IPS-NIHi7 (cell line): Measurements from ENCODE around the gene KIDINS220.
"Not testable (repeated sequence)": the region's sequence is repeated elsewhere in the genome, so short reads cannot be mapped to it uniquely, and the experiment has no call there.

ENCODE experiments used
- DNase-seq: peaks from one replicate; pipeline ENCODE4 v3.0.0; 2012; ENCODE audit warnings: mixed read lengths; ENCODE audit errors: extremely low spot score

Gene KIDINS220

DNA sequence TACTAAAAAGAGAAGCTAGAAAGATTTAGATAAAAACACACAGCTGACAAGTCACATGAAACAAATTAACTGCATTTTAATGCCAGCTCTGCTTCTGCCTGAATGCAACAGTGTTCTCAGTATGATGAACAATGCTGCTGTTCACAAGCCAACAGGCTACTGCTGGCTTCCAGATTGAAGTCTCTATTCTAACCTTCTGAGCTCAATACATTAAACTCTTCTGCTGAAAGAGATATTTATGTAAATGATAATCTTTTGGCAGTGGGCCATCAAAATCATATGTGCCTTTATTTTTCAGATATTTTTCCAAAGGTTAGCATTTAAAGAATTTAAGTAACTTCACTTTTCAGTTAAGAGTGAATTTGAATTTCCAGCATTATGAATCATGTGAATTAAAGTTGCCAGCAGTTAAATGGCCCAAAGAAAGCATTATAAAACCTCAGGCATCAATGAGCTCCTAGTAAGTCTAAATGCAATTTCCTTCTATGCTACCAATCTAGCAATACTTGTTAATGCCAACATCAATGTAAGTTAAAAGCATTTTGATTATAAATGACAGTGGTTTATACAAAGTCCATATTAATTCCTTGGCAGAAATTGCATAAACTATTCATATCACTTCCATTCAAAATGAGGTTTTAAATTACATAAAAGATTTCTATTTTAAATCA lies 83.2 kb downstream of the KIDINS220 start:
- no peak for DNase-seq

- no peak for DNase-seq
Measured at GRCh38 chr2:8753609-8754008, 83.8 kb downstream of the KIDINS220 start.

DNA sequence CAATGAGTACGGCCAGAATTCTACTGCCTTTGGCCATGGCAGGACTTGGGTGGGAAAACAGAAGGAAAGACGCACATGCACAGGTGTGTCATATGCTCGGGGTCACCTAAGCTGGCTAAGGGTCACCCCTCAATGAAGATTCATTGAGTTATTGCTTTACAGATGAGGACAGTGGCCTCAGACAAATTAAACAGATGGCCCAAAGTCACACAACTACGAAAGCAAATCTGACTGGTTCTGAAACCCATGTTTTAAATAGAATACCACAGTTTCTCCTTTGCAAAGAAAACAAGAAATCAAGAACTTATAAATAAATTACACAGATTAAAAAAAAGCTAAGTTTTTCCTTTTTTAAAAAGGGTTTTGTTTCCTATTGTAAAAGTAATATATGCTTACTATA lies 85.0 kb downstream of the KIDINS220 start:
- DNase-seq: no peak

DNA sequence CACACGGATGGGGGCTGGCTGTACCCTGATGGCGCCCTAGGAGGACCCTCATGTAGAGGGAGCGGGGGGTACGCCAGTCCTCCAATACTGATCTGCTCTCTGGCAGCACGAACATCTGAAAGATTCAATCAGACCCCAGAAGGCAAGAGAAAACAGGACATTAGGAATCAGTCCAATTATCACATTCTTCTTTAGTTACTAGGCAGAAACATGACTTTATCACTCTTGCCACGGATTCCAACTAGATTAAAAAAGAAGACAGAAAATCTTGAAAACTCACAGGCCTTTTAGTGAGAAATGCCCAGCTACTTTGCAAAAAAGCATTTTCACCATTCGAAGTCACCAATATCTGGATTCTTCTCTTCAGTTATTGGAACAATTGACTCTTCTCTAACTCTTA lies 87.2 kb downstream of the KIDINS220 start:
- DNase-seq: no peak

DNA sequence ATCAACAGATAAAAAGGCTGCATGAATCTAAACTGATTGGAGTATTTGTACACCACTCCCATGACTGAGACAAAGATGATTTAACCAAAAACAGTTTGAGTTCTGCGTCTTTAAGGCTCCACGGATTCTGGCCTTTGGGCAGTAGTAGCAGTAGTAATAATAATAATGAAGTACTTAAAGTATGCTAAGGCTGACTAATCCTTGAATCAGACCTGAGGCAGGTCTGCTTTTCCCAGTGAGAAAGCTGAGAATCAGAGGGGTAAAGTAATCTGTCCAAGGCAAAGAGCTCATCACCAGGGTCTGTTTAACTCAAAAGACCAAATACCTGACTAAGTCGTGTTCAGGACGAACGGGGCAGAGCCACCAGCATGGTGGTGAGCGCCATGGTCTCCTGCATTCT lies 94.2 kb downstream of the KIDINS220 start:
- DNase-seq: no peak

DNA sequence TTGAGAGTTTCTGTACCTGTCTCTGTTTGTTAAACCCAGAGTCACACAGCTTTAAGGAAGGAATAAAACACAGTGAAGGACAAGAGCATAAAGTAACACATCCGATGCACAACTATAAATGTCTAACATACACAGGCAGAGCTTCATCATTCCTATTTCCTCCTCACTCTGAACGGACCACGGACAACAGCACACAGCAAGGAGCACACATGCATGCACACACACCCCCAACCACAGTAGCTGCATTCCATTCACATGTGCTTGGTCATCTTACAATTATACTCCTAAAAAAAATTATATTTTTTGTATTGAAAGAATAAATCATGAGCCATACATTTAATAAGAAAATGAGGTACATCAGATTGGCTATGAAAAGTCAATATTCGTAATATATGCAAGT lies 97.3 kb downstream of the KIDINS220 start:
- no peak for DNase-seq

GRCh38 chr2:8737571-8738175 lies 99.7 kb downstream of the KIDINS220 start:
- DNase-seq: no peak

DNA sequence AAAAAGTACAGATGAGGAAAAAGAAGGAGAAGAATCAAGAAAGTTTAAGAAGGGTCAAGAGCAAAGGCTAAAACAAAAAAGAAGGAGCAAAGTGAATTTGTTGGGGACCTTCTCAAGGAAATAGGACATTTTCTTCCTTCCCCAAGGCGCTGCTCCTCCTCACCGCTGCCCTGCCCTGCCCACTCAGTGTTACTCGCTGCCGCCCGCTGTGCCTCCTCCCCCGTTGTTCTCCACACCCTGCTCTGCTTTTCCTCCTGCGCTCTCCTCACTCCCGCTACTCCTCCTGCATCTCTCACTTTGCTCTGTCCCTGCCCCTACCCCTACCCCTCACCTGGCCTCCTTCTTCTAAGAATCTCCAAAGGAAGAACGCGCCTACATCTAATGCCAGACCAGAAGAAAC lies 104.8 kb downstream of the KIDINS220 start:
- no peak for DNase-seq

DNA sequence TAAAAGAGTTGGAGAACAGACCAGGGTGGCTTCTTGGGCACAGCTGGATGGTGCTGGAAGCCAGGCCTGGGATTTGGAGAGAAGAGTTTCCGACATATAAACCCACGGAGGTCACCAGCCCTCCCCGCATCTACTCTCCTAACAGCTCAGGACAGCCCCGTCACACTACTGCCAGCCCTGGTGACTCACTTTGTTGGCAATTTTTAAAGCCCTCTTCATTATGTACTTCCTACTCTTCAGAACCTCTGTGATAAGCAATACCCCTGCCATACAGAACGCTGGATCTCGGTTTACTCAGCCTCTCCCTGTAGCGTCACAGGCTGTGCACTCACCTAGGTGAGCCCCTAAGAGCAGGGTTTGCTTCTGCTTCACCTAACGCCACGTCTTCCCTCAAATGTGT lies 107.5 kb downstream of the KIDINS220 start:
- DNase-seq: no peak

GRCh38 chr2:8729101-8729500 lies 108.3 kb downstream of the KIDINS220 start:
- not testable (repeated sequence) for DNase-seq

DNA sequence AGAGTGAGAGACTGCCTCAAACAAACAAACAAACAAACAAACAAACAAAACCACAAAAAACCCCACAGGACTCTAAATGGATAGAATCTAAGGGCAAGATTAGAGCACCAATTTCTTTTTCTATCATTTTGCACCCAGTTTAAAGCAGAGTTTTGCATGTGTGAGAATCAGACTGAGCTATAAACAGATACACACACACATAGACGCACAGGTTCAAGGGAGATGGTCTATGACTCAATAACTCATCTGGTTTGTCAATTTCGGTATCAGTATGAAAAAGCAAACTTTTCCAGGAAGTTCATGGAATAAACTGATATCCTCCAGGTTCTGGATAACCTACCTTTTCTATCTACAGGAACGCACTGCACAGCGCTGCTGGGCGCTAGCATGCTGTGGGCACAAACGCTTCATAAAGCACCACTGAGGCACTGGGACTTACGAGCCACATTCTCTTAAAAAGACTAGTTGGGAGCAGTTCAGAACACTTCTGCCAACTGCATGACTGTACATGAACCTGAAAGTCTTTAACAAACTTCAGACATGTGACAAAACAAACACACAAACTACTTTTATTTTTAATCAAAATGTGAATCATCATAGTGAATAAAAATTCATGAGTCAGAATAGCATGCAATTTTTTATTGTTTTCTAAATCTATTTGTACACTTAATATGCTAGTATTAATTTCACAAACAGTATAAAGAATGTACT lies 109.0 kb downstream of the KIDINS220 start:
- no peak for DNase-seq

GRCh38 chr2:8725838-8726237 lies 111.6 kb downstream of the KIDINS220 start:
- DNase-seq: no peak

DNA sequence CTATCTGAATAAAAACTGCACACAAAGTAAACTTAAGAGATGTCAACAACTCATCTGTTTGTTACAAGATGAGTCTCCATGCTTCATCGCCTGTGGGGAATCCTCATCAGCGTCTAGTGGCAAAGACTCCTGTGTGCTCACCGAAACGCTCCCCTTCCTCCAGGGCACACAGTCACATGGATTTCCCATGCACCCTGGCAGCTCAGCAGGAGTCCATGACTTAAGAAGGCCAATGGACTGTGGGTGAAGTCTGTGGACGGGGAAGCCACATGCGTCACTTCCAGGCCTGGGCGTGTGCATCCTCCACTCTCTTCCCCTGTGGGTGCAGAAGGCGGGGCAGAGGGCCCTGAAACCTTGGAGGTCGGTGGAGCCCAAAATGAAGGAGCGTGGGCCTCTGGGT lies 114.4 kb downstream of the KIDINS220 start:
- DNase-seq: no peak

GRCh38 chr2:8721410-8721809 lies 116.0 kb downstream of the KIDINS220 start:
- no peak for DNase-seq

DNA sequence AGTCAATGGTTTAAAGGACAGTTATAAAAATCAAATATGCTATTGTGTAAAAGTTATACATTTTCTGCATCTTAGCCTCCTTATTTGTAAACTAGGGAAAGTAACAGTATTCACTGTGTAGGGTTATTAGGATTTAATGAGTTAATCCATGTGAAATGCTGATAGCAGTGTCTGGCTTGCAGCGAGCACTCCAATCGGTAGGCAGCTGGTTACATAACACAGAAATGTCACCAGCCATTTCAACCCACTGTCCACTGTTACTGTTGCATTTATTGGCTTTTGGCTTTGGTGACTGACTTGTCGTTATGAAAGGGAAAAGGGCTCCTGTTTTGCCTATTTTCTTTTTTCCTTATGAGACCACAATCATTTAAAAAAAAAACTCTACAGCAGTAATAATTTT lies 116.7 kb downstream of the KIDINS220 start:
- DNase-seq: no peak

DNA sequence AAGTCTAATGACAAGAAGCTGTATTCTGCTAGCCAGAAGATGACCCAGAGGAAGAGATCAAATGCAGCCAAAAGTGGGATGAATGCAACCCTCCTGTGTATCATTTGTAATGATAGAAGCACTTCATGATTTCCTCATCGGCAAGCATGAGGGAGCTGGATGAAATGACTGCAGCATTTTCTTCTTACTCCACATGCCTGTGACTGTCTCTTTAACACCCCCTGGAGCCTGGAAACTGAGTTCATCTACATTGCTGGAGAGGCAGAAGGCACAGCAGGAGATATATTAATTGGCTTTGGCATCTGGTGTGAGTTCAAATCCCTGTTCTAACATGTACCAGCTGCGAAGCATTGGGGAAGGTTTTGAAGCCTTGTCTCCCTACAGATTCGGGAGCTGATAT lies 117.9 kb downstream of the KIDINS220 start:
- DNase-seq: no peak

- no peak for DNase-seq
Measured at GRCh38 chr2:8714971-8715370, 122.4 kb downstream of the KIDINS220 start.

- DNase-seq: no peak
Measured at GRCh38 chr2:8714283-8714682, 123.1 kb downstream of the KIDINS220 start.

- DNase-seq: no peak
Measured at GRCh38 chr2:8710951-8711350, 126.5 kb downstream of the KIDINS220 start.

- no peak for DNase-seq
Measured at GRCh38 chr2:8709611-8710010, 127.8 kb downstream of the KIDINS220 start.

DNA sequence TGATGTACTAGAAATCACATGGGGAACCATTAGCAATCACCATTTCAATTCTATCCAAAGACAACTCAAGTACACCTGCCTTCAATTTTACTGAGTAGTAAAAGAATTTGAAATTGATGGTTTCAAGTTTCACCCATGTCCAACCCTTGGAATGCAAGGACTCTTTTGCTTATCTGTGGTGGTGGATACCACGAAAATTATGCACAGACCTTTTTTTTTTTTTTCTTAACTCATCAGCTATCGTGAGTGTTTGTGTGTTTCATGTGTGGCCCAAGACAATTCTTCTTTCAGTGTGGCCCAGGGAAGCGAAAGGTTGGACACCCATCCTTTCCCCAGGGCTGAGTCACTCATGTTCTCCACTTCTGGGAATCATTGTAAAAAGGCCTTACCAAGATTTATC lies 132.5 kb downstream of the KIDINS220 start:
- no peak for DNase-seq

- DNase-seq: no peak
Measured at GRCh38 chr2:8701681-8702379, 135.6 kb downstream of the KIDINS220 start.

- no peak for DNase-seq
Measured at GRCh38 chr2:8699839-8700238, 137.6 kb downstream of the KIDINS220 start.
